Measurements from ENCODE around the gene NECTIN1. TPM values are rescaled to one million over a fixed set of nuclear protein-coding genes. Genes with fewer than 3 reads are reported as not detected.

NECTIN1 gene
- total and polyA plus RNA-seq, 2 of the 13 experiments (the other 11 are each of a cell fraction or from before 2014, with no cell fraction given) = 3.9 to 7.3 TPM

GRCh38 chr11:119728651-119729580 lies at the start of gene NECTIN1 (continued):
- TF ChIP-seq CSRNP1 (CRISPR knock-in tag; IDR thresholded peaks at IDR 0.05) = no peak
- peak; percentile 97 for TF ChIP-seq CTCF (CRISPR knock-in tag; IDR thresholded peaks at IDR 0.05)
- TF ChIP-seq GMEB2 (CRISPR knock-in tag; IDR thresholded peaks at IDR 0.05; ENCODE audit: low read depth) = no peak
- peak; percentile 52 for TF ChIP-seq SKI (IDR thresholded peaks at IDR 0.05; ENCODE audit: partially characterized antibody)
- TF ChIP-seq TAF1 (CRISPR knock-in tag; IDR thresholded peaks at IDR 0.05) = peak; percentile 79; the same call in 1 of the 2 replicates
- TF ChIP-seq ZNF567 (CRISPR knock-in tag; IDR thresholded peaks at IDR 0.05; ENCODE audit: borderline replicate concordance) = peak; percentile 46; the same call in 1 of the 2 replicates
- TF ChIP-seq HNF1A (IDR thresholded peaks at IDR 0.05; ENCODE audit: low read depth) = no peak
- TF ChIP-seq HNF1A (CRISPR knock-in tag; IDR thresholded peaks at IDR 0.05; ENCODE audit: borderline replicate concordance) = peak; percentile 54; the same call in 1 of the 2 replicates
- TF ChIP-seq HDAC1 (CRISPR knock-in tag; IDR thresholded peaks at IDR 0.05) = peak; percentile 74
- peak; percentile 43; the same call in 1 of the 2 replicates for TF ChIP-seq FOXK1 (CRISPR knock-in tag; IDR thresholded peaks at IDR 0.05; ENCODE audit: borderline replicate concordance, low read depth)
- TF ChIP-seq HIVEP1 (CRISPR knock-in tag; IDR thresholded peaks at IDR 0.05) = 0 out of 2 replicates have a peak, but pooled peaks have one; percentile 28
- TF ChIP-seq JUNB (CRISPR knock-in tag; IDR thresholded peaks at IDR 0.05; ENCODE audit: borderline replicate concordance) = no peak
- no peak for TF ChIP-seq ZNF615 (CRISPR knock-in tag; IDR thresholded peaks at IDR 0.05; ENCODE audit: borderline replicate concordance)
- no peak for TF ChIP-seq NR3C1 (CRISPR knock-in tag; IDR thresholded peaks at IDR 0.05)
- TF ChIP-seq ZNF136 (CRISPR knock-in tag; IDR thresholded peaks at IDR 0.05; ENCODE audit: low read depth) = no peak
- 0 out of 2 replicates have a peak, but pooled peaks have one; percentile 71 for TF ChIP-seq ZNF101 (CRISPR knock-in tag; IDR thresholded peaks at IDR 0.05; ENCODE audit: borderline replicate concordance, low read depth)

Measured in HepG2 (cell line).